Right lobe of liver (tissue), 4 donors: ENCODE measurements around the gene CLDN7.

Source experiments
- POLR2A ChIP-seq: fragments of 450-650 bp; IDR thresholded peaks from one replicate; pipeline ENCODE4 v1.6.1; 2017; ENCODE audit warnings: antibody characterized with exemption, mild to moderate bottlenecking
- TF ChIP-seq, protein P1 (sequence below), 4 donors: fragments of 200-600 bp in 3 of 4; fragments of 450-650 bp in 1 of 4; IDR thresholded peaks; one replicate each; pipeline versions ENCODE4 v1.5.1 to v1.8.0; 2016 to 2022; ENCODE audit warnings: antibody characterized with exemption in 4 of 4, mild to moderate bottlenecking in 2 of 4
- donor health status: DM: no; HTN: no; CAD: no.
- donor health status: DM: no; HTN: no; CAD: no.
- donor health status: DM: no; HTN: yes; CAD: no.

DNA sequence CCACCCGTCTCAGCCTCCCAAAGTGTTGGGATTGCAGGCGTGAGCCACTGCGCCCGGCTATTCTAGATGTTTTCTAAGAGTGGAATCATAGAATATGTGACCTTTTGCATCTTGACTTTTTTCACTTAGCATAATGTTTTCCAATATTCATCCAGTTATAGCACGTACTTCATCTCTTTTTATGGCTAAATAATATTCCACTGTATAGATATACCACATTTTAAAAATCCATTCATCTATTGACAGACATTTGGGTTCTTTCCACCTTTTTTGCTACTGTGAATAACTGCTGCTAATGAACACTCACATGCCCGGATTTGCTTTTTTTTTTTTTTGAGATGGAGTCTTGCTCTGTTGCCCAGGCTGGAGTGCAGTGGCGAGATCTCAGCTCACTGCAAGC lies 41.9 kb upstream of the CLDN7 start:
- TF ChIP-seq, protein P1, sequence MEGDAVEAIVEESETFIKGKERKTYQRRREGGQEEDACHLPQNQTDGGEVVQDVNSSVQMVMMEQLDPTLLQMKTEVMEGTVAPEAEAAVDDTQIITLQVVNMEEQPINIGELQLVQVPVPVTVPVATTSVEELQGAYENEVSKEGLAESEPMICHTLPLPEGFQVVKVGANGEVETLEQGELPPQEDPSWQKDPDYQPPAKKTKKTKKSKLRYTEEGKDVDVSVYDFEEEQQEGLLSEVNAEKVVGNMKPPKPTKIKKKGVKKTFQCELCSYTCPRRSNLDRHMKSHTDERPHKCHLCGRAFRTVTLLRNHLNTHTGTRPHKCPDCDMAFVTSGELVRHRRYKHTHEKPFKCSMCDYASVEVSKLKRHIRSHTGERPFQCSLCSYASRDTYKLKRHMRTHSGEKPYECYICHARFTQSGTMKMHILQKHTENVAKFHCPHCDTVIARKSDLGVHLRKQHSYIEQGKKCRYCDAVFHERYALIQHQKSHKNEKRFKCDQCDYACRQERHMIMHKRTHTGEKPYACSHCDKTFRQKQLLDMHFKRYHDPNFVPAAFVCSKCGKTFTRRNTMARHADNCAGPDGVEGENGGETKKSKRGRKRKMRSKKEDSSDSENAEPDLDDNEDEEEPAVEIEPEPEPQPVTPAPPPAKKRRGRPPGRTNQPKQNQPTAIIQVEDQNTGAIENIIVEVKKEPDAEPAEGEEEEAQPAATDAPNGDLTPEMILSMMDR (IDR thresholded peaks at IDR 0.05): no peak
- TF ChIP-seq POLR2A: no peak
